ENCODE data around the gene CNDP1. TPM values are rescaled to one million over a fixed set of nuclear protein-coding genes. Genes with fewer than 3 reads are reported as not detected.

The CNDP1 gene
- polyA plus RNA-seq, 3 donors: not detected

DNA sequence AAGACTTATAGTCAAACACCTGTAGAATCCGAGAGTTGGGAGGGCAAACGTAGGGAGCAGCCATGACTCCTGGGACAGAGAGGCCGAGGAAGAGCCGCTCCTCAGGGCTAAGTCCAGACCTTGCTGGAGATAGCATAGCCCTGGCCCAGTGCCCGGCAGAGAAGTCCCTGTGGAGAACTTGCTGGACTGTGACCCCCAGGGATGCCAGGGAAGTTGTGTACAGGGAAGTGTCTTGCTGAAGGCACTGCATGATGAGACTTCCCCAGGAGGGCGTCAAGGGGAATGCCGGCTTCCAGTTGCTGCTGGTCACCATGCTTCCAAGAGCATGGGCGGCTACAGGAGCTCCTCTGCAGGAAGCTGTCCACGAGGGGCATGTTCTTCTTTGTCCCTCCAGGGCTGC, 8.6 kb upstream of the CNDP1 start:
- Histone ChIP-seq H4K20me1 (ENCODE audit: insufficient read depth, low read length) (no peaks in the 10 kb centered on the region), H3K4me3 (replicated peaks in 1 of 3; ENCODE audit: low read depth in 2 of 3, low read length in 3 of 3) (no peak overlapping the region), H3K9me3 (replicated peaks in 1 of 2; ENCODE audit: control insufficient read depth in 1 of 2, insufficient read depth in 1 of 2, low read length in 2 of 2) (no peaks in the 10 kb centered on the region), H3K9ac (ENCODE audit: insufficient read depth, low read length, poor library complexity, severe bottlenecking) (no peak overlapping the region), H3K27me3 (ENCODE audit: control insufficient read depth in 2 of 2, insufficient read depth in 2 of 2, low read length in 2 of 2) (no peaks in the 10 kb centered on the region), H3K4me2 (replicated peaks; ENCODE audit: extremely low read depth, low read length, poor library complexity, severe bottlenecking) (no peak overlapping the region), H3K4me1 (ENCODE audit: control insufficient read depth in 1 of 2, insufficient read depth in 2 of 2, low read length in 2 of 2) (peaks cover 11 to 16% of the 10 kb centered on the region in 2 donors), H3K36me3 (replicated peaks in 1 of 2; ENCODE audit: control insufficient read depth in 1 of 2, insufficient read depth in 2 of 2, low read length in 2 of 2) (peaks cover 10 to 23% of the 10 kb centered on the region in 2 donors), H2AFZ (ENCODE audit: insufficient read depth, low read depth, low read length, poor library complexity, severe bottlenecking) (no peak overlapping the region), H3K27ac (ENCODE audit: low read depth in 1 of 2, low read length in 2 of 2) (no peak overlapping the region), H3K79me2 (ENCODE audit: insufficient read depth, low read length) (no peaks in the 10 kb centered on the region)
- no peaks in the 10 kb centered on the region for H3K27me3 Mint-ChIP-seq (ENCODE audit: low read depth in 3 of 3)
- intact Hi-C loops (cut with micrococcal nuclease): no loop called here
- H3K36me3 Mint-ChIP-seq: peaks cover 21 to 22% of the 10 kb centered on the region in 2 donors
- no peaks in the 10 kb centered on the region for H3K9me3 Mint-ChIP-seq
- DNase-seq: no peak
- 97% methylated on average over 9 of the region's 9 CpGs for WGBS (ENCODE audit: insufficient coverage)
- H3K4me3 Mint-ChIP-seq: no peak overlapping the region
- TF ChIP-seq, protein P1, sequence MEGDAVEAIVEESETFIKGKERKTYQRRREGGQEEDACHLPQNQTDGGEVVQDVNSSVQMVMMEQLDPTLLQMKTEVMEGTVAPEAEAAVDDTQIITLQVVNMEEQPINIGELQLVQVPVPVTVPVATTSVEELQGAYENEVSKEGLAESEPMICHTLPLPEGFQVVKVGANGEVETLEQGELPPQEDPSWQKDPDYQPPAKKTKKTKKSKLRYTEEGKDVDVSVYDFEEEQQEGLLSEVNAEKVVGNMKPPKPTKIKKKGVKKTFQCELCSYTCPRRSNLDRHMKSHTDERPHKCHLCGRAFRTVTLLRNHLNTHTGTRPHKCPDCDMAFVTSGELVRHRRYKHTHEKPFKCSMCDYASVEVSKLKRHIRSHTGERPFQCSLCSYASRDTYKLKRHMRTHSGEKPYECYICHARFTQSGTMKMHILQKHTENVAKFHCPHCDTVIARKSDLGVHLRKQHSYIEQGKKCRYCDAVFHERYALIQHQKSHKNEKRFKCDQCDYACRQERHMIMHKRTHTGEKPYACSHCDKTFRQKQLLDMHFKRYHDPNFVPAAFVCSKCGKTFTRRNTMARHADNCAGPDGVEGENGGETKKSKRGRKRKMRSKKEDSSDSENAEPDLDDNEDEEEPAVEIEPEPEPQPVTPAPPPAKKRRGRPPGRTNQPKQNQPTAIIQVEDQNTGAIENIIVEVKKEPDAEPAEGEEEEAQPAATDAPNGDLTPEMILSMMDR (IDR thresholded peaks at IDR 0.05): no peak
- no peak overlapping the region for H3K27ac Mint-ChIP-seq
- H3K4me1 Mint-ChIP-seq: peaks cover 19% of the 10 kb centered on the region

DNA sequence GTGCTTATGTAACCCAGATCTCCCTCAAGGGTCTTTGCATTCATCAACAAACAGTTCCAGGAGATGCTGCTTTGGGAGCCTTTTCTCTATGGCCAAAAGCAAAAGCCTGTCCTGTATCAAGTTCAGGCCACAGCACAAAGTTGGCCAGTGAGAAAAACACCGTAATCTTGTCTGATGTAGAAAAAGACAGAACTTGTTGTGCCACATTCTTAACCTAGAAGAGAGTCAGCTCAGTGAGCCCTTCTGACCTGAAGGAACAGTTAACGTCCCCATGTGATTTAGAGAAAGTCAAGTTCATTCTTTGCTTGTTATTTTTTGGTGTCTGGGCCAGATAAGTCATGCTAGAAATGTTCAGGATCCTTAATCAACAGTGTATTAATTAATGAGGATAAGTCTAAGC, 7.8 kb upstream of the CNDP1 start:
- no peak overlapping the region for H3K27ac ChIP-seq (ENCODE audit: low read depth in 1 of 2, low read length in 2 of 2)
- no peak overlapping the region for H3K4me3 Mint-ChIP-seq
- DNase-seq: no peak
- intact Hi-C loops (cut with micrococcal nuclease): no loop called here
- H3K36me3 ChIP-seq (replicated peaks in 1 of 2; ENCODE audit: control insufficient read depth in 1 of 2, insufficient read depth in 2 of 2, low read length in 2 of 2): peaks cover 6 to 16% of the 10 kb centered on the region in 2 donors
- H3K79me2 ChIP-seq (ENCODE audit: insufficient read depth, low read length): no peaks in the 10 kb centered on the region
- H3K36me3 Mint-ChIP-seq: peaks cover 14 to 15% of the 10 kb centered on the region in 2 donors
- peaks cover 0 to 2% (median 2%) of the 10 kb centered on the region in 3 donors for H3K27me3 Mint-ChIP-seq (ENCODE audit: low read depth in 3 of 3)
- no peaks in the 10 kb centered on the region for H4K20me1 ChIP-seq (ENCODE audit: insufficient read depth, low read length)
- no peak overlapping the region for H3K27ac Mint-ChIP-seq
- H2AFZ ChIP-seq (ENCODE audit: insufficient read depth, low read depth, low read length, poor library complexity, severe bottlenecking): no peak overlapping the region
- H3K4me1 Mint-ChIP-seq: peaks cover 19% of the 10 kb centered on the region
- no peaks in the 10 kb centered on the region for H3K27me3 ChIP-seq (ENCODE audit: control insufficient read depth in 2 of 2, insufficient read depth in 2 of 2, low read length in 2 of 2)
- peaks cover 11 to 16% of the 10 kb centered on the region in 2 donors for H3K4me1 ChIP-seq (ENCODE audit: control insufficient read depth in 1 of 2, insufficient read depth in 2 of 2, low read length in 2 of 2)
- WGBS (ENCODE audit: insufficient coverage): 83% methylated on average over 1 of the region's 2 CpGs
- H3K9me3 Mint-ChIP-seq: no peaks in the 10 kb centered on the region
- TF ChIP-seq, protein P1 (IDR thresholded peaks at IDR 0.05): no peak
- H3K4me2 ChIP-seq (replicated peaks; ENCODE audit: extremely low read depth, low read length, poor library complexity, severe bottlenecking): no peak overlapping the region
- H3K9me3 ChIP-seq (replicated peaks in 1 of 2; ENCODE audit: control insufficient read depth in 1 of 2, insufficient read depth in 1 of 2, low read length in 2 of 2): no peaks in the 10 kb centered on the region
- no peak overlapping the region for H3K9ac ChIP-seq (ENCODE audit: insufficient read depth, low read length, poor library complexity, severe bottlenecking)
- H3K4me3 ChIP-seq (replicated peaks in 1 of 3; ENCODE audit: low read depth in 2 of 3, low read length in 3 of 3): no peak overlapping the region
